ENCODE results near the gene BBS4. TPM values are rescaled to one million over a fixed set of nuclear protein-coding genes. Genes with fewer than 3 reads are reported as not detected.
"Not testable (repeated sequence)": the region's sequence is repeated elsewhere in the genome, so short reads cannot be mapped to it uniquely, and the experiment has no call there.

The BBS4 gene
- total RNA-seq, 1 experiment from 2014 or later: 17.9 TPM

DNA sequence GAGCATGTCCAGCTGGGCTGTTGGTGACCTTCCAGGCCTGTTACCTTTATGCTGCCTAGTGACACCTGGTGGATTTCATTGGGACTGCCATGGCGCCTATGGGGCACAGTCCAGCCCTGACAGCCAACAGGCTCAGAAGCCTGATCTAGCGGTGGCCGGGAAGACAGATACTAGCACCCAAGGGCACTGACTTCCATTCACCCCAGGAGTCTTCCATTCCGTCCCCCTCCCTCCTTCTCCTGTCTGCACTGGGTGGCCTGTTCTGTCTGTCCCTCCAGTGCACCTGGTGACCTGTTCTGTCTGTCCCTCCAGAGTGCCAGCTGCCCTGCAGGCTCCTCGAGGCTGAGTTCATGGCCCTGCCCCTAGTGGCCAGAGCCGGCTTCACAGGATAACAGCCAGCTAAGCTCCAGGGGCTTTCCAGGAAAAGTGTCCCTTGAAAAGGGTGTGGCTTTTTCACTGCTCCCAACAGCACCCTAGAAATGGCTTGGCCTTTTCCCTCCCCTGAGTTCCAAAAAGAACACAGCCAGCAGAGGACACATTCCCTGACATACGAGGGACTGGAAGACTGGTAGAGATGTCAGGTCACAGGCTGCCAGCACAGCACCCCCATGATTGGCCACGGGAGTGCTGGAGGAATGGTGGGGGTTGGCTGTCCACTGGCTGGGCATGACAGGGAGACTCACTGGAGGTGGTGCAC, 15.2 kb upstream of the BBS4 start:
- H3K4me3 ChIP-seq (ENCODE audit: low read depth in 2 of 2, low read length in 2 of 2): peak overlapping the region; percentile 25 to 51
- H3K36me3 ChIP-seq (ENCODE audit: control insufficient read depth, insufficient read depth, low read length); H3K4me1 ChIP-seq (ENCODE audit: control insufficient read depth, insufficient read depth, low read length); POLR2A ChIA-PET; BruUV-seq (replicated peaks); H3K27me3 ChIP-seq (ENCODE audit: control insufficient read depth, insufficient read depth, low read length); in situ Hi-C loops (cut with HindIII; ENCODE audit: low pct_unique_long_range_greater_than_20kb, low sequenced_read_pairs); H3K9me3 ChIP-seq (ENCODE audit: control insufficient read depth, insufficient read depth, low read depth, low read length): not testable (repeated sequence)
- ATAC-seq (peak; percentile 99), DNase-seq (ENCODE audit: low read depth, low spot score) (peak; percentile 75)
- peak; percentile 93 for TF ChIP-seq CTCF (IDR thresholded peaks at IDR 0.05)
- H3K27ac ChIP-seq (ENCODE audit: low read length): peak overlapping the region; percentile 70; the same call in 1 of the 2 replicates
- CTCF ChIA-PET: interaction anchor here (0.7 to 2.1 kb wide), 3 partner anchors 71 to 420 kb away, joined by 3 to 20 read pairs (median 3); no protein-coding TSS in a partner anchor
- intact Hi-C loops (cut with micrococcal nuclease; ENCODE audit: unreplicated experiment): loop anchor here (2.0 kb wide), 1 partner anchor 70 kb away; no protein-coding TSS in a partner anchor

DNA sequence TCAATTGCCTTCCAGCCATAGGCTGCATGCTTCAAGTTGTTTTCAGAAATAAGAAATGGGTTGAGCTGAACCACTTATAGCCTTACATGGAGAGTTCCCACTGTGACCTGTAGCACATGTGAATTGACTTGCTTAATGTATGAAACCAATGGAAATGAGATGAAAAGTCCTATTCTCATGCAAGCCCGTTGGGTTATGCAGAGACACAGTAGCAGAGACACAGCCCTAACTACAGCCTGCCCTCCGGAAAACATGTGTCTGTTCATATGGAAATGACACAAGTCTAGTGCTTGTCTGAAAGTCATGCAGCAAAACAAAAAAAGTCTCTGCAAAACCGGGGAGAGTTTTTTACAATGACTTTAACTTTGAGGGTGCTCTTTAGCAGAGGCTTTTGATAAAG, 14.5 kb upstream of the BBS4 start:
- intact Hi-C loops (cut with micrococcal nuclease; ENCODE audit: unreplicated experiment) (loop anchor here (2.0 kb wide), 1 partner anchor 71 kb away; no protein-coding TSS in a partner anchor), in situ Hi-C loops (cut with HindIII; ENCODE audit: low pct_unique_long_range_greater_than_20kb, low sequenced_read_pairs) (no loop called here)
- ChIA-PET POLR2A (no interaction called here), CTCF (interaction anchor here (0.7 to 2.1 kb wide), 2 partner anchors 22 to 72 kb away, joined by 3 to 20 read pairs; no protein-coding TSS in a partner anchor)
- TF ChIP-seq, protein P1, sequence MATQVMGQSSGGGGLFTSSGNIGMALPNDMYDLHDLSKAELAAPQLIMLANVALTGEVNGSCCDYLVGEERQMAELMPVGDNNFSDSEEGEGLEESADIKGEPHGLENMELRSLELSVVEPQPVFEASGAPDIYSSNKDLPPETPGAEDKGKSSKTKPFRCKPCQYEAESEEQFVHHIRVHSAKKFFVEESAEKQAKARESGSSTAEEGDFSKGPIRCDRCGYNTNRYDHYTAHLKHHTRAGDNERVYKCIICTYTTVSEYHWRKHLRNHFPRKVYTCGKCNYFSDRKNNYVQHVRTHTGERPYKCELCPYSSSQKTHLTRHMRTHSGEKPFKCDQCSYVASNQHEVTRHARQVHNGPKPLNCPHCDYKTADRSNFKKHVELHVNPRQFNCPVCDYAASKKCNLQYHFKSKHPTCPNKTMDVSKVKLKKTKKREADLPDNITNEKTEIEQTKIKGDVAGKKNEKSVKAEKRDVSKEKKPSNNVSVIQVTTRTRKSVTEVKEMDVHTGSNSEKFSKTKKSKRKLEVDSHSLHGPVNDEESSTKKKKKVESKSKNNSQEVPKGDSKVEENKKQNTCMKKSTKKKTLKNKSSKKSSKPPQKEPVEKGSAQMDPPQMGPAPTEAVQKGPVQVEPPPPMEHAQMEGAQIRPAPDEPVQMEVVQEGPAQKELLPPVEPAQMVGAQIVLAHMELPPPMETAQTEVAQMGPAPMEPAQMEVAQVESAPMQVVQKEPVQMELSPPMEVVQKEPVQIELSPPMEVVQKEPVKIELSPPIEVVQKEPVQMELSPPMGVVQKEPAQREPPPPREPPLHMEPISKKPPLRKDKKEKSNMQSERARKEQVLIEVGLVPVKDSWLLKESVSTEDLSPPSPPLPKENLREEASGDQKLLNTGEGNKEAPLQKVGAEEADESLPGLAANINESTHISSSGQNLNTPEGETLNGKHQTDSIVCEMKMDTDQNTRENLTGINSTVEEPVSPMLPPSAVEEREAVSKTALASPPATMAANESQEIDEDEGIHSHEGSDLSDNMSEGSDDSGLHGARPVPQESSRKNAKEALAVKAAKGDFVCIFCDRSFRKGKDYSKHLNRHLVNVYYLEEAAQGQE (IDR thresholded peaks at IDR 0.05; ENCODE audit: insufficient read depth in 1 of 2, low read depth in 2 of 2, low read length in 1 of 2): no peak
- TF ChIP-seq SIN3A (IDR thresholded peaks at IDR 0.05; ENCODE audit: borderline replicate concordance, insufficient read depth, low read depth, low read length) (no peak), POLR2AphosphoS5 (IDR thresholded peaks at IDR 0.05; ENCODE audit: low read depth, low read length) (no peak), TCF7L2 (IDR thresholded peaks at IDR 0.05; ENCODE audit: low read depth, low read length) (no peak), CTCF (IDR thresholded peaks at IDR 0.05) (no peak)
- ATAC-seq (no peak), DNase-seq (ENCODE audit: low read depth, low spot score) (no peak)
- Histone ChIP-seq H3K27me3 (ENCODE audit: control insufficient read depth, insufficient read depth, low read length) (no peaks in the 10 kb centered on the region; the same call in 1 of the 2 replicates), H3K9me3 (ENCODE audit: control insufficient read depth, insufficient read depth, low read depth, low read length) (no peaks in the 10 kb centered on the region), H3K27ac (ENCODE audit: low read length) (no peak overlapping the region), H3K4me3 (ENCODE audit: low read depth in 2 of 2, low read length in 2 of 2) (no peak overlapping the region), H3K4me1 (ENCODE audit: control insufficient read depth, insufficient read depth, low read length) (peaks cover 5% of the 10 kb centered on the region), H3K36me3 (ENCODE audit: control insufficient read depth, insufficient read depth, low read length) (no peaks in the 10 kb centered on the region)
- no TSS peak for BruUV-seq (replicated peaks)

Data from Panc1 (cell line).